H9 (cell line): ENCODE measurements around the gene GANAB. TPM values are rescaled to one million over a fixed set of nuclear protein-coding genes. Genes with fewer than 3 reads are reported as not detected.

Experiments
- DNase-seq: peaks from one replicate; pipeline ENCODE4 v3.0.0-alpha.2; 2017
- H2AFZ ChIP-seq: one replicate; pipeline ENCODE4 v1.6.1; 2013; ENCODE audit warnings: mild to moderate bottlenecking, low read length, control low read depth, moderate library complexity
- H2AK5ac ChIP-seq: 2 replicates; pipeline ENCODE4 v1.6.1; 2013; ENCODE audit warnings: low read length, control low read depth, mixed read lengths; ENCODE audit not compliant: insufficient read length
- H2BK120ac ChIP-seq: one replicate; pipeline ENCODE4 v1.6.1; 2013; ENCODE audit warnings: low read depth, mild to moderate bottlenecking, low read length, control low read depth, inconsistent platforms; ENCODE audit not compliant: poor library complexity, severe bottlenecking
- H2BK12ac ChIP-seq: 2 replicates; pipeline ENCODE4 v1.6.1; 2013; ENCODE audit warnings: low read length, control low read depth, mixed read lengths, low read depth; ENCODE audit not compliant: insufficient read length
- H2BK15ac ChIP-seq: 2 replicates; pipeline ENCODE4 v1.6.1; 2013; ENCODE audit warnings: low read depth, low read length, control low read depth
- H2BK20ac ChIP-seq: one replicate; pipeline ENCODE4 v1.6.1; 2013; ENCODE audit warnings: low read depth, mild to moderate bottlenecking, low read length, control low read depth, inconsistent platforms; ENCODE audit not compliant: poor library complexity, severe bottlenecking
- H2BK5ac ChIP-seq: 2 replicates; pipeline ENCODE4 v1.6.1; 2013; ENCODE audit warnings: low read length, control low read depth, mixed read lengths; ENCODE audit not compliant: insufficient read length
- H3K14ac ChIP-seq: 2 replicates; pipeline ENCODE4 v1.6.1; 2013; ENCODE audit warnings: low read length, control low read depth; ENCODE audit not compliant: insufficient read depth
- H3K18ac ChIP-seq: 2 replicates; pipeline ENCODE4 v1.6.1; 2013; ENCODE audit warnings: low read depth, mild to moderate bottlenecking, mixed read lengths, low read length, control low read depth; ENCODE audit not compliant: insufficient read length
- H3K23ac ChIP-seq: 2 replicates; pipeline ENCODE4 v1.6.1; 2013; ENCODE audit warnings: low read length, control low read depth, mixed read lengths, low read depth; ENCODE audit not compliant: insufficient read length
- H3K23me2 ChIP-seq: 2 replicates; pipeline ENCODE4 v1.6.1; 2013; ENCODE audit warnings: low read depth, mild to moderate bottlenecking, mixed read lengths, low read length, control low read depth; ENCODE audit not compliant: insufficient read length, poor library complexity, severe bottlenecking
- H3K27ac ChIP-seq: 2 replicates; pipeline ENCODE4 v1.5.1; 2013; ENCODE audit warnings: low read length, control low read depth, mixed read lengths, low read depth; ENCODE audit not compliant: insufficient read length
- H3K27me3 ChIP-seq: 2 replicates; pipeline ENCODE4 v1.6.1; 2013; ENCODE audit warnings: low read length, control low read depth, inconsistent platforms; ENCODE audit not compliant: insufficient read depth
- H3K4ac ChIP-seq: 2 replicates; pipeline ENCODE4 v1.6.1; 2013; ENCODE audit warnings: low read depth, mild to moderate bottlenecking, control low read depth, inconsistent platforms, low read length, moderate library complexity
- H3K4me1 ChIP-seq: 2 replicates; pipeline ENCODE4 v1.6.1; 2013; ENCODE audit warnings: low read length, control low read depth, inconsistent platforms; ENCODE audit not compliant: insufficient read depth
- H3K4me2 ChIP-seq: 2 replicates; pipeline ENCODE4 v1.6.1; 2013; ENCODE audit warnings: low read length, control low read depth, mixed read lengths; ENCODE audit not compliant: insufficient read length, insufficient read depth
- H3K56ac ChIP-seq: 2 replicates; pipeline ENCODE4 v1.6.1; 2013; ENCODE audit warnings: low read depth, mild to moderate bottlenecking, mixed read lengths, low read length, control low read depth; ENCODE audit not compliant: insufficient read length
- H3K79me1 ChIP-seq: 2 replicates; pipeline ENCODE4 v1.6.1; 2013; ENCODE audit warnings: low read depth, mild to moderate bottlenecking, moderate library complexity, low read length, control low read depth, inconsistent platforms; ENCODE audit not compliant: insufficient read depth, poor library complexity, severe bottlenecking
- H3K79me2 ChIP-seq: 2 replicates; pipeline ENCODE4 v1.6.1; 2013; ENCODE audit warnings: low read length, control low read depth, inconsistent platforms; ENCODE audit not compliant: insufficient read depth
- H3K9ac ChIP-seq: 2 replicates; pipeline ENCODE4 v1.6.1; 2013; ENCODE audit warnings: low read length, control low read depth, mixed read lengths; ENCODE audit not compliant: insufficient read length; ENCODE audit errors: extremely low read depth
- H3K9me3 ChIP-seq: one replicate; pipeline ENCODE4 v1.6.1; 2013; ENCODE audit warnings: low read depth, low read length, inconsistent platforms; ENCODE audit not compliant: control insufficient read depth
- H3T11ph ChIP-seq: one replicate; pipeline ENCODE4 v1.6.1; 2013; ENCODE audit warnings: mild to moderate bottlenecking, low read length, control low read depth, inconsistent platforms
- H4K20me1 ChIP-seq: one replicate; pipeline ENCODE4 v1.6.1; 2013; ENCODE audit not compliant: control insufficient read depth, insufficient read length, insufficient read depth
- H4K5ac ChIP-seq: 2 replicates; pipeline ENCODE4 v1.6.1; 2013; ENCODE audit warnings: low read depth, mild to moderate bottlenecking, mixed read lengths, low read length, control low read depth; ENCODE audit not compliant: insufficient read length
- H4K8ac ChIP-seq: replicated peaks from 2 replicates; pipeline ENCODE4 v1.6.1; 2013; ENCODE audit warnings: low read length, control low read depth, mixed read lengths, low read depth; ENCODE audit not compliant: insufficient read length
- H4K91ac ChIP-seq: 2 replicates; pipeline ENCODE4 v1.6.1; 2013; ENCODE audit warnings: low read depth, mild to moderate bottlenecking, moderate library complexity, mixed read lengths, low read length, control low read depth; ENCODE audit not compliant: insufficient read length
- H3K27ac Mint-ChIP-seq, 3 experiments: 2 replicates in 2 of 3; 3 replicates in 1 of 3; pipeline ENCODE4 v1.8.0; 2020 to 2021; ENCODE audit warnings: mixed read lengths in 3 of 3, mild to moderate bottlenecking in 1 of 3, moderate library complexity in 1 of 3
- H3K27me3 Mint-ChIP-seq: 2 replicates; pipeline ENCODE4 v1.8.0; 2021; ENCODE audit warnings: low read depth, mild to moderate bottlenecking, moderate library complexity, mixed read lengths
- H3K36me3 Mint-ChIP-seq, 3 experiments: 2 replicates in 2 of 3; 3 replicates in 1 of 3; pipeline ENCODE4 v1.8.0; 2020 to 2021; ENCODE audit warnings: low read depth in 3 of 3, mixed read lengths in 3 of 3; ENCODE audit not compliant: insufficient read depth in 1 of 3
- H3K4me1 Mint-ChIP-seq, 2 experiments: 2 replicates each; pipeline ENCODE4 v1.8.0; 2020; ENCODE audit warnings: mixed read lengths in 2 of 2
- H3K4me3 Mint-ChIP-seq, 2 experiments: 2 replicates in 1 of 2; 3 replicates in 1 of 2; pipeline ENCODE4 v1.8.0; 2020 to 2021; ENCODE audit warnings: mild to moderate bottlenecking in 2 of 2, mixed read lengths in 2 of 2, moderate library complexity in 1 of 2
- H3K9me3 Mint-ChIP-seq, 2 experiments: 2 replicates in 1 of 2; 3 replicates in 1 of 2; pipeline ENCODE4 v1.8.0; 2020; ENCODE audit warnings: mild to moderate bottlenecking in 2 of 2, mixed read lengths in 2 of 2, moderate library complexity in 1 of 2
- CTCF ChIP-seq: fragments of 200-600 bp; sonication (generic); conservative IDR thresholded peaks from 3 replicates; pipeline ENCODE4 v1.8.0; 2021; ENCODE audit warnings: antibody characterized with exemption, mild to moderate bottlenecking
- WGBS: extraction: QIAGEN DNeasy Blood & Tissue Kit; methylation state at CpG from one replicate; pipeline ENCODE4 v1.1.7; 2013; ENCODE audit warnings: missing lambda C conversion rate, low lambda C conversion rate, mixed read lengths; ENCODE audit not compliant: insufficient read length; ENCODE audit errors: extremely low coverage; 5-methylcytosine and 5-hydroxymethylcytosine counted together
- total RNA-seq: library from RNA; stranded (reverse); gene quantifications from 2 replicates; pipeline ENCODE4 v1.2.1, GENCODE V29; 2021

The GANAB gene
- total RNA-seq, 1 experiment from 2014 or later = 387 TPM

GRCh38 chr11:62603072-62603408 is 43.4 kb downstream of the GANAB start:
- peaks cover 8% of the 10 kb centered on the region for H3K4me1 ChIP-seq
- H3K9ac ChIP-seq = no peak overlapping the region
- H2AFZ ChIP-seq = no peak overlapping the region
- Mint-ChIP-seq H3K4me1 (peaks cover 52 to 74% of the 10 kb centered on the region in 2 experiments), H3K9me3 (no peaks in the 10 kb centered on the region), H3K4me3 (peak overlapping the region; percentile 90 to 93), H3K36me3 (peaks cover 32 to 43% (median 32%) of the 10 kb centered on the region in 3 experiments), H3K27me3 (peaks cover 34% of the 10 kb centered on the region), H3K27ac (no peak overlapping the region)
- no peak overlapping the region for H2BK20ac ChIP-seq
- peaks cover 4% of the 10 kb centered on the region for H3K23me2 ChIP-seq
- H3K9me3 ChIP-seq = no peaks in the 10 kb centered on the region
- no peak overlapping the region for H3T11ph ChIP-seq
- DNase-seq = no peak
- H3K79me1 ChIP-seq = no peaks in the 10 kb centered on the region
- no peak overlapping the region for H4K8ac ChIP-seq
- no peak overlapping the region for H2BK120ac ChIP-seq
- H3K56ac ChIP-seq = no peak overlapping the region
- no CpG with 5 or more reads among the region's 13 CpGs for WGBS
- no peak overlapping the region for H2BK12ac ChIP-seq
- H3K14ac ChIP-seq = peak overlapping the region; percentile 16; the same call in 1 of the 2 replicates
- no peak overlapping the region for H3K23ac ChIP-seq
- H3K4me2 ChIP-seq = peak overlapping the region; percentile 39
- H3K27me3 ChIP-seq = peaks cover 12% of the 10 kb centered on the region; the same call in 1 of the 2 replicates
- peaks cover 2% of the 10 kb centered on the region for H4K20me1 ChIP-seq
- H3K27ac ChIP-seq = no peak overlapping the region
- H3K18ac ChIP-seq = no peak overlapping the region
- H4K5ac ChIP-seq = no peak overlapping the region
- TF ChIP-seq CTCF = no peak
- H2AK5ac ChIP-seq = no peak overlapping the region
- H3K4ac ChIP-seq = no peak overlapping the region
- H2BK5ac ChIP-seq = no peak overlapping the region
- no peak overlapping the region for H2BK15ac ChIP-seq
- H4K91ac ChIP-seq = no peak overlapping the region
- no peaks in the 10 kb centered on the region; the same call in 1 of the 2 replicates for H3K79me2 ChIP-seq
